ENCODE data around the gene SFXN3.

DNA sequence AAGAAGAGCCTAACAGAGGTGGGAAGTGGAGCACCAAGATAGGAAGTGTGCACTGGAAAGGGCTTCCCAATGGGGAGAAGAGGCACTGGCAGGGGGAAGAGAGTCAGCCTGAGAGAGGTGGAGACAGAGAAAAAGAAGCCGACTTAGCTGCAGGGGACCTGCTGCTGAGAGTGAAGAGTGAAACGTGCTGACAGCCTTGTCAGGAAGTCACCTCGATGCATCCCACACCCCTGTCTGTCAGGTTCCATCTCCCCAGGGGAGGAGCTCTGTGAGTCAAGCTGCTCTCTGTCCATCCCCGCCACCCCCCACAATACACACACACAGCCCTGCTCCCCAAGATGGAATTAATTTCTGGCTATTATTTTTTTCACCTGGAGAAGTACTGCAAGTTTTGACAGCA, 44.7 kb downstream of the SFXN3 start:
- TF ChIP-seq, protein P1, sequence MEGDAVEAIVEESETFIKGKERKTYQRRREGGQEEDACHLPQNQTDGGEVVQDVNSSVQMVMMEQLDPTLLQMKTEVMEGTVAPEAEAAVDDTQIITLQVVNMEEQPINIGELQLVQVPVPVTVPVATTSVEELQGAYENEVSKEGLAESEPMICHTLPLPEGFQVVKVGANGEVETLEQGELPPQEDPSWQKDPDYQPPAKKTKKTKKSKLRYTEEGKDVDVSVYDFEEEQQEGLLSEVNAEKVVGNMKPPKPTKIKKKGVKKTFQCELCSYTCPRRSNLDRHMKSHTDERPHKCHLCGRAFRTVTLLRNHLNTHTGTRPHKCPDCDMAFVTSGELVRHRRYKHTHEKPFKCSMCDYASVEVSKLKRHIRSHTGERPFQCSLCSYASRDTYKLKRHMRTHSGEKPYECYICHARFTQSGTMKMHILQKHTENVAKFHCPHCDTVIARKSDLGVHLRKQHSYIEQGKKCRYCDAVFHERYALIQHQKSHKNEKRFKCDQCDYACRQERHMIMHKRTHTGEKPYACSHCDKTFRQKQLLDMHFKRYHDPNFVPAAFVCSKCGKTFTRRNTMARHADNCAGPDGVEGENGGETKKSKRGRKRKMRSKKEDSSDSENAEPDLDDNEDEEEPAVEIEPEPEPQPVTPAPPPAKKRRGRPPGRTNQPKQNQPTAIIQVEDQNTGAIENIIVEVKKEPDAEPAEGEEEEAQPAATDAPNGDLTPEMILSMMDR (IDR thresholded peaks at IDR 0.05; ENCODE audit: insufficient read depth, low read length, poor library complexity, severe bottlenecking): no peak
- no peak for TF ChIP-seq EZH2phosphoT487 (conservative IDR thresholded peaks at IDR 0.05; ENCODE audit: low read length)
